GM23248 (cell line): Measurements from ENCODE around the gene CSTPP1. TPM values are rescaled to one million over a fixed set of nuclear protein-coding genes. Genes with fewer than 3 reads are reported as not detected.

Experiments used
- DNase-seq: peaks from one replicate; pipeline ENCODE4 v3.0.0-alpha.2; 2015
- H2AFZ ChIP-seq: fragments of 200-600 bp; sonication (generic); 2 replicates; pipeline ENCODE4 v1.6.1; 2016; ENCODE audit warnings: antibody characterized with exemption
- H3F3A ChIP-seq: fragments of 200-600 bp; sonication (generic); 2 replicates; pipeline ENCODE4 v1.6.1; 2016; ENCODE audit warnings: mild to moderate bottlenecking, antibody characterized with exemption, mixed run types; ENCODE audit not compliant: insufficient read depth
- H3K27ac ChIP-seq: fragments of 200-600 bp; sonication (generic); 2 replicates; pipeline ENCODE4 v1.5.1; 2016; ENCODE audit warnings: mild to moderate bottlenecking
- H3K27me3 ChIP-seq: fragments of 200-600 bp; sonication (generic); replicated peaks from 2 replicates; pipeline ENCODE4 v1.6.1; 2016; ENCODE audit warnings: mild to moderate bottlenecking; ENCODE audit not compliant: insufficient read depth
- H3K36me3 ChIP-seq: fragments of 200-600 bp; sonication (generic); 2 replicates; pipeline ENCODE4 v1.6.1; 2016; ENCODE audit warnings: low read depth, mild to moderate bottlenecking
- H3K4me1 ChIP-seq: fragments of 200-600 bp; sonication (generic); 2 replicates; pipeline ENCODE4 v1.6.1; 2016; ENCODE audit warnings: mild to moderate bottlenecking; ENCODE audit not compliant: insufficient read depth
- H3K4me2 ChIP-seq: fragments of 200-600 bp; sonication (generic); one replicate; pipeline ENCODE4 v1.6.1; 2016; ENCODE audit warnings: mild to moderate bottlenecking; ENCODE audit not compliant: unreplicated experiment
- H3K4me3 ChIP-seq: fragments of 200-600 bp; sonication (generic); 2 replicates; pipeline ENCODE4 v1.5.1; 2016; ENCODE audit warnings: mild to moderate bottlenecking
- H3K79me2 ChIP-seq: fragments of 200-600 bp; sonication (generic); 2 replicates; pipeline ENCODE4 v1.6.1; 2016; ENCODE audit warnings: mild to moderate bottlenecking; ENCODE audit not compliant: insufficient read depth
- H3K9ac ChIP-seq: fragments of 200-600 bp; sonication (generic); 2 replicates; pipeline ENCODE4 v1.6.1; 2016; ENCODE audit warnings: mild to moderate bottlenecking
- H3K9me2 ChIP-seq: fragments of 200-600 bp; sonication (generic); 2 replicates; pipeline ENCODE4 v1.6.1; 2016; ENCODE audit warnings: mixed run types, mild to moderate bottlenecking, moderate library complexity; ENCODE audit not compliant: insufficient read depth
- H3K9me3 ChIP-seq: fragments of 200-600 bp; sonication (generic); one replicate; pipeline ENCODE4 v1.6.1; 2017; ENCODE audit warnings: low read depth
- H4K20me1 ChIP-seq: fragments of 200-600 bp; sonication (generic); 2 replicates; pipeline ENCODE4 v1.6.0; 2016; ENCODE audit not compliant: insufficient read depth
- EZH2 ChIP-seq: fragments of 200-600 bp; sonication (generic); IDR thresholded peaks from 2 replicates; pipeline ENCODE4 v1.6.1; 2018; ENCODE audit warnings: antibody characterized with exemption, mild to moderate bottlenecking; ENCODE audit not compliant: insufficient read depth, poor library complexity, severe bottlenecking
- EZH2phosphoT487 ChIP-seq: fragments of 200-600 bp; sonication (generic); IDR thresholded peaks from 2 replicates; pipeline ENCODE4 v1.6.1; 2018; ENCODE audit warnings: antibody characterized with exemption, moderate library complexity, mild to moderate bottlenecking, low read depth; ENCODE audit not compliant: insufficient read depth
- WGBS, 2 experiments: methylation state at CpG; one replicate each; pipeline ENCODE4 v1.1.6; 2015 to 2017; ENCODE audit warnings: low lambda C conversion rate in 2 of 2, low coverage in 1 of 2; ENCODE audit errors: missing lambda C conversion rate in 2 of 2; 5-methylcytosine and 5-hydroxymethylcytosine counted together
- in situ Hi-C: fragments of 300-500 bp; cut with MboI; formaldehyde crosslinking; loops from 2 replicates; pipeline ENCODE4 v1.15.0; 2020
- polyA plus RNA-seq: library from polyadenylated mRNA; unstranded; fragments of >200 nt; fragmentation: Nextera tagmentation; extraction: Ambion mirVana; gene quantifications from 2 replicates; pipeline ENCODE4 v1.2.1, GENCODE V29; 2016
- total RNA-seq: library from RNA; depleted of rRNA; stranded (reverse); fragments of >200 nt; shearing (Covaris generic); gene quantifications from 2 replicates; pipeline ENCODE4 v1.2.3, GENCODE V29; 2014

The CSTPP1 gene
- total and polyA plus RNA-seq, 2 experiments from 2014 or later: 21.7 to 39.9 TPM

DNA sequence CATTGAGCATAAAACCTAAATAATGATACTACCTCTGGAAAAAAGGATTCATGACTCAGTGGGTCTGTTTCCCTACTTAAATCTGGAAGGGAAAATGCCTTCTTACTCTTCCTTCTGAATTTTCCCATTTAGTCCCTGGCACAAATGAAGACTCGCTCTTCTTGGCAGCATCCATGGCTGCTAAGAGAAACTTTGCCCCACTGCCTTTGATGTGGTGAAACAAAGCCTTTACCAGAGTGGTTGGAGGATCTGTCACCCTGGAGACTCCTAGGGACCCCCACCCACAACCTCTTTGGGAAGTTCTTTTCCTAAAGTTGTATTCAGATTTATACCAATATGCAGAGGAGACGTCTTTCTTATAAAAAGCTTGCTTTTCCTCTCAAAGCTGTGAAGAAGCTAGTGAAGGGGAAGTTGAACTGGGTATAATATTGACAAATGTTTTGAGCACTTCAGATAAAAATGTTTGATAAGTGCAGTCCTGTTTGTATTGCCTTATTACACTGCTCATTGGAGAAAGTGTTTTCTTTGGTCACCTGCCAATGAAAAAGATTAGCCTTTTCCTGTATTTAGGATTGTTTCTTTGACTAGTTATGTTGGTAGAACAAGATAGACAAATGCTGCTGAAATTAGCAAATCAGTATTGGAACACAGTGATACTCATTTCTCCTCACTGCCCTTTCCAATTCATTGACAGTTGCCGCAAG is 162.8 kb downstream of the CSTPP1 start:
- no peaks in the 10 kb centered on the region for H3K9me3 ChIP-seq
- H3K27me3 ChIP-seq: no peaks in the 10 kb centered on the region
- in situ Hi-C loops: no loop called here
- WGBS, 2 experiments: 87 to 91% methylated on average over 3 of the region's 3 CpGs
- no peaks in the 10 kb centered on the region for H3K36me3 ChIP-seq
- no peaks in the 10 kb centered on the region for H4K20me1 ChIP-seq
- H3K79me2 ChIP-seq: no peaks in the 10 kb centered on the region
- H3K4me3 ChIP-seq: no peak overlapping the region
- H3K4me1 ChIP-seq: peaks cover 18% of the 10 kb centered on the region
- no peak for DNase-seq
- no peaks in the 10 kb centered on the region for H3K9me2 ChIP-seq
- no peak overlapping the region for H3K27ac ChIP-seq
- TF ChIP-seq EZH2: no peak
- no peak for TF ChIP-seq EZH2phosphoT487
- no peak overlapping the region for H3K4me2 ChIP-seq
- H2AFZ ChIP-seq: no peak overlapping the region
- no peak overlapping the region for H3K9ac ChIP-seq
- H3F3A ChIP-seq: no peaks in the 10 kb centered on the region

DNA sequence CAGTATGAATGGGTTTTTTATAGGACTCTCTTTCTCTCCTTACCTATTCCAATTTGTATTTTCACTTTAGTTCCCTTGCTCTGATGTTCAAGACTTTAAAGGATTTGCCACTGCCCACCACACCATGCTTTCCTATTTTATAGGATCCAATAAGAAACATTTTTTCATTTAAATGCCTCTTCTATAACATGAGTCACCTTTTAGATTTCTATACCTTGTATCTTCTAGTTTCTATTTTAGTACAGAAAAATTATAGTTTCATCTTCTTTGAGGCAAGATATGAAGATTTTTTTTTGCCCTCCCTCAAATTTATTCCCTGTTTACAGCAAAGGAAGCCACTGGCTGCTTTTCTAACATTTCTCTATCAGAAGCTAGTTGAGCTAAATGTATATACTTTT is 163.4 kb downstream of the CSTPP1 start:
- no peak overlapping the region for H3K27ac ChIP-seq
- H3K9ac ChIP-seq: no peak overlapping the region
- no peak overlapping the region for H2AFZ ChIP-seq
- H3F3A ChIP-seq: no peaks in the 10 kb centered on the region
- no peaks in the 10 kb centered on the region for H4K20me1 ChIP-seq
- no peak for DNase-seq
- H3K9me2 ChIP-seq: no peaks in the 10 kb centered on the region
- H3K4me1 ChIP-seq: peaks cover 23% of the 10 kb centered on the region
- H3K4me3 ChIP-seq: no peak overlapping the region
- H3K79me2 ChIP-seq: no peaks in the 10 kb centered on the region
- H3K27me3 ChIP-seq: no peaks in the 10 kb centered on the region
- no peaks in the 10 kb centered on the region for H3K36me3 ChIP-seq
- TF ChIP-seq EZH2phosphoT487 (no peak), EZH2 (no peak)
- H3K4me2 ChIP-seq: no peak overlapping the region
- in situ Hi-C loops: no loop called here
- H3K9me3 ChIP-seq: no peaks in the 10 kb centered on the region

DNA sequence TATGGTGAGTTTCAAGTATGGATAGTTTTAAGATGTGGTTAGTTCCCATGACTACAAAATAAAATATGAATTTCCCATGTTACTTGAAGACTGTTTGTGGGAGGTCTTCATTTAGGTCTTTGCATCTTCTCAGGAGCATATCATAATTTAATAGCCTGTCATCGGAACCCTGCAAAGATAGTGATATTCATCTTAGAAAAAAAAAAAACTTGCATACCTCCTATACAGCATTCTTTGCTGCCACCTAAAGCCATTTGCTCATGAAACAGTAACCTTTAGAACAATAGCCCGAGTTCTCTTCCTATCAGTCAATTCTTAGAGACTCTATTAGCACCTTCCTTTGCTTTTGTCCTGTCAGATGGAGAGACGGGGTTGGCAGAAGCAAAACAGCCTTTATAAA is 164.8 kb downstream of the CSTPP1 start:
- Histone ChIP-seq H3K4me3 (no peak overlapping the region), H3K36me3 (no peaks in the 10 kb centered on the region), H3K27me3 (no peaks in the 10 kb centered on the region), H3K9ac (no peak overlapping the region), H4K20me1 (no peaks in the 10 kb centered on the region), H3K9me3 (no peaks in the 10 kb centered on the region), H3K79me2 (no peaks in the 10 kb centered on the region), H3K4me2 (no peak overlapping the region), H3K9me2 (no peaks in the 10 kb centered on the region), H3K27ac (no peak overlapping the region), H2AFZ (no peak overlapping the region), H3F3A (no peaks in the 10 kb centered on the region), H3K4me1 (peaks cover 26% of the 10 kb centered on the region)
- no peak for DNase-seq
- TF ChIP-seq EZH2: no peak
- TF ChIP-seq EZH2phosphoT487: no peak
- in situ Hi-C loops: no loop called here
- WGBS, 2 experiments: 92 to 100% methylated on average over 3 of the region's 3 CpGs

DNA sequence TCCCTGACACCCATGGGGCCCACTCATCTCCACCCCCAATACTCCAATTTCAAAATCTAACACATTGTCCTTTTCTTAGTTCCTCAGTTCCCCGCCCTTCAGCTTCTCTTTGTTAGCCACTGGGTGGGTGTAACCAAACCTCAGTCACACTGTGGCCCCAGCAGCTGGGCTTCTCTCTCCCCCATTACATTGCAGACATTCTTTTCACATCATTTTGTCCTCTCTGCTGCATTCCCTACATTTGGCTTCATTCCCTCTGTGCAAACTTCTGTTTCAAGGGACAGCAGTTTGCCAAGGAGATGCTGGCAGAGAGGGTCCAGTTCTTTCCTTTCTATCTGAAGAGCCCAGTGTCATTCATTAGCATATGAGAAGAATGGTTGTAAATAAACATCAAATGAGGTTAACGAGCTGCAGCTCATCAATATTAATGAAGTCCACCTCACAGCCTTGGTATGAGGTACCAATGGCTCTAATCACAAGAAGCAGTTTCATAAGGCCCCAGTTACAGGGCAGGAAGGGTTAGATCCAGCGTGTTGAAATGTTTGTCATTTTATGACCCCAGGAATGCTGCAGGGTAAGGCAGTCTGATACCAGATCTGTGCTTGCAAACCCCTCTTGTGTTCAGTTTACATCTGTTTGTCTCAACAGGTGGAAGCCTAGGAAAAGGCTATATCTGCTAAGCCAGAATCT is 167.8 kb downstream of the CSTPP1 start:
- Histone ChIP-seq H3F3A (no peaks in the 10 kb centered on the region), H3K9ac (no peak overlapping the region), H3K4me2 (peak overlapping the region; percentile 25), H2AFZ (peak overlapping the region; percentile 31; the same call in 1 of the 2 replicates), H3K9me2 (no peaks in the 10 kb centered on the region), H4K20me1 (no peaks in the 10 kb centered on the region), H3K9me3 (no peaks in the 10 kb centered on the region), H3K4me3 (no peak overlapping the region), H3K79me2 (no peaks in the 10 kb centered on the region), H3K27ac (peak overlapping the region; percentile 7; the same call in 1 of the 2 replicates), H3K4me1 (peaks cover 25% of the 10 kb centered on the region), H3K36me3 (no peaks in the 10 kb centered on the region), H3K27me3 (no peaks in the 10 kb centered on the region)
- WGBS, 2 experiments: 36 to 40% methylated on average over 3 of the region's 3 CpGs
- in situ Hi-C loops: no loop called here
- DNase-seq: peak; percentile 56
- TF ChIP-seq EZH2phosphoT487: no peak
- no peak for TF ChIP-seq EZH2
